ENCODE measurements around the gene WDR55. TPM values are rescaled to one million over a fixed set of nuclear protein-coding genes. Genes with fewer than 3 reads are reported as not detected.
A peak's percentile ranks its signal among the peaks of the same experiment; 100 is the strongest.
"Not testable (repeated sequence)": the region's sequence is repeated elsewhere in the genome, so short reads cannot be mapped to it uniquely, and the experiment has no call there.

The WDR55 gene
- 10 to 100 TPM; 15.6 to 25.1 (median 16.9) TPM for total RNA-seq

- Histone ChIP-seq H3K4me1 (peaks cover 0 to 31% (median 9%) of the 10 kb centered on the region in 3 donors), H3K27me3 (no peaks in the 10 kb centered on the region), H3K36me3 (peaks cover 5 to 67% of the 10 kb centered on the region in 2 donors), H3K4me3 (peak within 1 kb of the TSS; percentile 74 to 78), H3K27ac (peak within 1 kb of the TSS; percentile 67 to 88 (median 86)), H3K9me3 (no peaks in the 10 kb centered on the region)
- TF ChIP-seq POLR2AphosphoS5 (IDR thresholded peaks at IDR 0.05) (peak; percentile 86), CTCF (IDR thresholded peaks at IDR 0.05) (no peak), POLR2A (IDR thresholded peaks at IDR 0.05) (peak; percentile 61 to 65), EP300 (IDR thresholded peaks at IDR 0.05) (no peak)
- ATAC-seq = peak; percentile 99
- WGBS, 2 donors (ENCODE audit: low coverage in 1 of 2) = 0 to 1% methylated on average over 10 to 11 of the region's 54 CpGs
Observed at GRCh38 chr5:140664359-140665119, at the start of gene WDR55. Gene WDR55 (plus strand): TSS chr5:140664904. CDS start chr5:140664913, 9 bp downstream.

DNA sequence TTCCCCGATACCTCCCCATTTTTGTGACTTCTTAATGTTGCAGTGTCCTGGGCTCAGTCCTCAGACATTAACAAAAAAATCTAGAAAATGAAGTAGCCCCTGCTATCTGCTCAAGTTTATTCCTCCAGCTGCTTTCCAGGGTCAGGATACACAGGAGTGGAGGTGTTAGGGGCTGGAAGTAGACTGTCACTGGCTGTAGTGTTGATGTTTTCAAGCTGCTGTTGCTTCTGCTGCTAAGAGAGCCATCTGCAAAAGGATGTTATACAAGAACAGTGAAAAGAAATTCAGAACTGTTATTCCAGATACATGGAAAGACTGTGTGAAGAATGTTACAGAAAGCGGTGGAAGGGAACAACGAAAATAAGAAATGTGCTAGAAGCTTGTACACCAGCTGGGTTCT lies 42.4 kb upstream of the WDR55 start:
- 42 to 47% methylated on average over 2 of the region's 3 CpGs for WGBS, 2 donors (ENCODE audit: low coverage in 1 of 2)
- TF ChIP-seq POLR2A (IDR thresholded peaks at IDR 0.05) = no peak
- TF ChIP-seq CTCF (IDR thresholded peaks at IDR 0.05) = no peak
- TF ChIP-seq EP300 (IDR thresholded peaks at IDR 0.05) = no peak
- TF ChIP-seq POLR2AphosphoS5 (IDR thresholded peaks at IDR 0.05) = no peak
- no peak for ATAC-seq
- peaks cover 9% of the 10 kb centered on the region for H3K27me3 ChIP-seq
- no peaks in the 10 kb centered on the region for H3K4me1 ChIP-seq
- H3K27ac ChIP-seq = no peak overlapping the region
- no peaks in the 10 kb centered on the region for H3K36me3 ChIP-seq
- H3K9me3 ChIP-seq = no peaks in the 10 kb centered on the region
- no peak overlapping the region for H3K4me3 ChIP-seq

DNA sequence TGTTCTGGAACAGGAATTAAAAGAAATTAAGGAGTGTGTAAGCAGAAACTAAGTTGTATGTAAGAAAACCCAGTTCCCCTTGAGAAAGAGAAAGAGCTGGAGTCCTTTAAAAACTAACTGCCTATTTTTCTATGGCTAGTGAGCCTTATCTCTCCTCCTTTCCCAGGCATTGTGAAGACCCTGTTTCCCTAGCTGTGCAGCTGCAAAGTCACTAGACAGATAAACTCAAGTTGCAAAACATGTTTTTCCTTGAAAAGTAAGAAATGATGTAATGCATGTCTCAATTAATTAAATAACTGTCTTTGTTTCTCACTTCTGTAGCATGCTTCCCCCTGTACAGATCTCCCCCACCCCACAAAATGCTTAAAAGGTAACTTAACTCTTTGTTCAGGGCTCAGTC lies 41.6 kb upstream of the WDR55 start:
- not testable (repeated sequence) for H3K4me1 ChIP-seq, H3K9me3 ChIP-seq, H3K36me3 ChIP-seq, ATAC-seq, H3K27ac ChIP-seq, H3K27me3 ChIP-seq, H3K4me3 ChIP-seq

GRCh38 chr5:140624886-140625285 lies 39.8 kb upstream of the WDR55 start:
- H3K27ac ChIP-seq, H3K4me3 ChIP-seq, H3K9me3 ChIP-seq, H3K4me1 ChIP-seq, ATAC-seq, H3K27me3 ChIP-seq, H3K36me3 ChIP-seq: not testable (repeated sequence)
- 74 to 89% methylated on average over 3 to 9 of the region's 10 CpGs for WGBS, 2 donors (ENCODE audit: low coverage in 1 of 2)

GRCh38 chr5:140627972-140628371 lies 36.7 kb upstream of the WDR55 start:
- WGBS, 2 donors (ENCODE audit: low coverage in 1 of 2) = 87 to 98% methylated on average over 6 of the region's 6 CpGs
- H3K9me3 ChIP-seq = no peaks in the 10 kb centered on the region
- H3K36me3 ChIP-seq = no peaks in the 10 kb centered on the region
- H3K27ac ChIP-seq = no peak overlapping the region
- peaks cover 0 to 19% (median 3%) of the 10 kb centered on the region in 3 donors for H3K4me1 ChIP-seq
- TF ChIP-seq EP300 (IDR thresholded peaks at IDR 0.05) = no peak
- no peak for TF ChIP-seq CTCF (IDR thresholded peaks at IDR 0.05)
- no peak for TF ChIP-seq POLR2AphosphoS5 (IDR thresholded peaks at IDR 0.05)
- no peak for TF ChIP-seq POLR2A (IDR thresholded peaks at IDR 0.05)
- ATAC-seq = no peak
- no peaks in the 10 kb centered on the region for H3K27me3 ChIP-seq
- no peak overlapping the region for H3K4me3 ChIP-seq

GRCh38 chr5:140628711-140629110 lies 36.0 kb upstream of the WDR55 start:
- WGBS, 2 donors (ENCODE audit: low coverage in 1 of 2) = 17 to 25% methylated on average over 1 of the region's 1 CpG
- no peaks in the 10 kb centered on the region for H3K27me3 ChIP-seq
- H3K27ac ChIP-seq = no peak overlapping the region
- peaks cover 0 to 26% (median 7%) of the 10 kb centered on the region in 3 donors for H3K4me1 ChIP-seq
- H3K4me3 ChIP-seq = no peak overlapping the region
- H3K9me3 ChIP-seq = no peaks in the 10 kb centered on the region
- H3K36me3 ChIP-seq = no peaks in the 10 kb centered on the region
- ATAC-seq = no peak
- no peak for TF ChIP-seq POLR2AphosphoS5 (IDR thresholded peaks at IDR 0.05)
- TF ChIP-seq POLR2A (IDR thresholded peaks at IDR 0.05) = no peak
- TF ChIP-seq CTCF (IDR thresholded peaks at IDR 0.05) = no peak
- TF ChIP-seq EP300 (IDR thresholded peaks at IDR 0.05) = no peak

All from gastroesophageal sphincter (tissue), 4 donors.